Hematopoietic multipotent progenitor cell (in vitro differentiated cells): ENCODE data around the gene RPS2. TPM values are rescaled to one million over a fixed set of nuclear protein-coding genes. Genes with fewer than 3 reads are reported as not detected.
A peak's percentile ranks its signal among the peaks of the same experiment; 100 is the strongest.

Source experiments
- DNase-seq, 3 donors: peaks; one replicate each; pipeline ENCODE4 v3.0.0-alpha.2; 2011 to 2015; ENCODE audit warnings: low read depth in 2 of 3, low spot score in 2 of 3
- total RNA-seq: library from RNA; depleted of rRNA; stranded (reverse); fragments of >200 nt; gene quantifications from one replicate; pipeline ENCODE4 v1.2.3, GENCODE V29; 2012

RPS2 gene
- total RNA-seq, 1 donor = 14,735 TPM

DNA sequence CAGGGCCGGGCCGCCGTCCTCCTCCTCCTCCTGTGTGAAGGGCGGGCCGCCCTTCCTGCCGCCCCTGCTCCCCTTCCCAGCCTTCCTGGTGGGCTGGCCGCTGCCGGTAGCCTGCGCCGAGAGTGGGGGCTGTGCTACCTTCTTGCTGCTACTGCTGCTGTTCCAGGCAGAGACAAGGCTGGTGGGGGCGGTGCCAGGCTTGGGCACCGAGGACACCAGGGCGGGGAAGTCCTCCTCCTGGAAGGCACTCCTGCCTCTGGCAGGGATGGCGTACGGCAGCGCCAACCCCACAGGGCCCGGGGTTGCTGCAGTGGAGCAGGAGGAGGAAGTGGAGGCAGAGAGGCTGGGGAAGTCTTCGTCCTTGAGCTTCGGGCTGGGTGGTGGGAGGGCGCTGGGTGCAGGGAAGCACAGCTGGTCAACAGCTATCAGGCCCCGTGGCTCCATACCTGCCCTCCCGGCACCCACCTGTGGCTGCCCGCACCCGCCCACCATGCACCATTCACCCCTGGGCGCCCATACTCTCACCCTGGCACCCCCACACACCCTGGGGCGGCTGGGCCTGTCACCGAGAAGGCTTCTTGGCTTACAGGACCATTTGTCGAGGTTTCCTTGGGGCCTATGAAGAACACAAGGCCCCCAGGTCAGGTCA is 35.4 kb upstream of the RPS2 start:
- DNase-seq = no peak

DNA sequence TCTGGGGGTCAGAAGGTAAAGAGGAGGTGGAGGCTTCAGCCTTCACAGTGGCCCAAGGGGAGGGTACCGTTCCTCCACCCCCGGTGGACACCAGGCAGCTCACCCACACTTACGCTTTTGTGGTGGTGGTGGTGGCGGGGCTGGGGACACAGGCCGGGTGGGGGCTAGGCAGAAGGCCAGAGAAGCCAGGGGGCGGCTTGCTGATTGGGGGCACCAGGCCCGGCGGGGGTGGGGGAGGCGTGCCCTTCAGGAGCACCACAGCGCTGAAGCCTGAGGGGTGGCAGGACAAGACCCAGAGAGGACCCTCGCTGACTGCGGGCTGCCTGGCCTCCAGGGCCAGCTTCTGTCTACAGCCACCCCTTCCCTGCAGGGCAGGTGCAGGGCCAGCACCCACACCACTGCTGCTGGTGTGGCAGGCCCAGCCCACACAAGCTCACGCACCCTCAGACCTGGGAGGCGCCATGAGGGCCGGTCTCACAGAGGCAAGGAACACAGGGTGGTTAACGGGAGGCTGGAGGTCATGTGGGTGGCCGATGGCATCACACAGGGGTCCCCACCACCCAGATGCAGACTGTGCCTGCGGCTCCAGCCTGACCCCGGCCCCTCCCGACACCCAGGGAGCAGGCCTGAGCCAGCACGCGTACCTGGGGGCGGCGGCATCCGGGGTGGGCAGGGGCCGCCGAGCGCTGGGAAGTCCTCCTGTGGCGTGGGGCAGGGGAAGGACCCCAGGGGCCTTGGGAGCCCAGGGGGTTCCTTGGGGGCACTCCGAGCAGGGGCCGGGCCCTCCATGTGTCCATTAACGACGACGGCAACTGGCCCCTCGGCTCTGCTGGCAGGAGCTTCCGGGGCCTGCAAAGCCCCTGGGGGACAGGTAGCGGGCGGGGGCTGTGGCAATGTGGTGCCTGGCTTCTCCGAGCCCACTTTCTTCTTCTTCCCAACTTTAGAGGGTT is 34.5 kb upstream of the RPS2 start:
- DNase-seq = no peak

DNA sequence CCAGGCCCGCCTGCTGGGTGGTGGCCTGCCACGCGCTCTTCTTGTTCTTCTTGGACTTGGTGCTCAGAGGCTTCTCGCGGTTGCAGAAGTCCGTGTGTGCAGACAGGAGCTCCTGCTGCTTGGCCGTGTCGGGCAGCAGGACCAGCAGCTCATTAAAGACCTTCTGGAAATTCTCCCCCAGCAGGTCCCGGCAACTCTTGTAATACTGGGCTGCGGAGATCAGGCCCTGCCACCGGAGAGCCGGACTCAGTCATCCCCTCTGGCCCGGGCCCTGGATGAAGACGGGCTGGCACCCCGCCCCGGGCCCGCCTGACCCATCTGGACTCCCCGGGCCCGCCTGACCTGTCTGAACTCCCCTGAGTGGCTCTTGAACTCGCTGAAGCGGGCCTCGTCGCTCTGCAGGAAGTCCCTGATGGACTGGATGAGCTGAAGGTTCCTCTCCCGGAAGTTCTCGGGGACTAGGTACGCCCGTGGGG is 33.8 kb upstream of the RPS2 start:
- no peak for DNase-seq

DNA sequence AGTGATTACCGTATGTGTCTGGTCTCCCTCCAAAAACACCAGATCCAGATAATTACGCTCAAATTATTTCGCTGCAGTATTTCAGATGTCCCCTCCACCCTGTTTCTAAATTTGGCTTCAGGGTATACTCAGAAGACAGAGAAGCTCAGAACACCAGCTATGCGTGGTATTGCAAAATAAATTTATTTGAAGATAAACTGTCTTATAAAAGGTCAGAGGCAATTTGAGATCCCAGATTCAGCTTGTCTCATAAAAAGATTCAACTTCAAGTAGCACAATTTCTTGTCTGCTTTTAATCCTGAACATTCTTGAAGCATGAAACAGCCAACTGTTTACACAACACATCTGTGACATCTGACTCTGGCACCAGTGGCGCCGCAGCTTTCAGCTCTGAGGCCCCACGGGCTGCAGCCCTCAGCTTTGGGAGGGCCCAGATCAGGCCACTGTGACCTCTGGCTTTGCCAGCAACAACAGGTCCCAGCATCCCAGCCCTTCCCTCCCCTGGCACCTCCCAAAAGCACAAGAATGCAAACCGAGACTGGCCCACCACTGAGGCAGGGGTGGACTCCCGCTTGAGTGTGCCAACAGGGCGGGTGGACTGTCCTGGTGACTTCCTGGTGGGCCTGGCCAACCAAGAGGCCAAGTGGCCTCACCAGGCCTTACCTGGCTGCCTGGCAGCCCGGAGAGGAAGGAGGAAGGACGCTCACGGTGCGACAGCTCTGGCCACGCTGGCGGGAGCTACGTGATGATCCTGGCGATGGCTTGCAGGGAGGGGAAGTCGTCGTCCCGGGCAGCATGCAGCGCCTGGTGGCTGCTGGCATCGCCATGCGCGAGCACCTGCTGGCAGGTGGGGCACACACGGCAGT is 33.1 kb upstream of the RPS2 start:
- no peak for DNase-seq

DNA sequence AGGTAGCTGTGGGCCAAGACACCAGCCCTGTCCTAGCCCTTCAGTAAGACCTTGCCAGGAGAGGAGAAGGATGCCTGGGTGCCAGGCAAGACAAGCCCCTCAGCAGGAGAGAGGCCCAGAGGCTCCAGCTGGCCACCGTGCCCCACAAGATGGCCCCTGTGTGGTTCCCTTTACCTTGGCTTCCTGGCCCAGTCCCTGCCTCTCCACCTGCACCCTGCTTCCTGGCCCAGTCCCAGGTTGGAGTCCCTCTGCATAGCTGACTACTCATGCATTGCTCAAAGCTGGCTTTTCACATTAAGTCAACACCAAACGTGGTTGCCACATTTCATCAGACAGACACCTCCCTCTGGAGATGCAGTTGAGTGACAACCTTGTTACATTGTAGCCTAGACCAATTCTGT is 29.1 kb upstream of the RPS2 start:
- DNase-seq = no peak

DNA sequence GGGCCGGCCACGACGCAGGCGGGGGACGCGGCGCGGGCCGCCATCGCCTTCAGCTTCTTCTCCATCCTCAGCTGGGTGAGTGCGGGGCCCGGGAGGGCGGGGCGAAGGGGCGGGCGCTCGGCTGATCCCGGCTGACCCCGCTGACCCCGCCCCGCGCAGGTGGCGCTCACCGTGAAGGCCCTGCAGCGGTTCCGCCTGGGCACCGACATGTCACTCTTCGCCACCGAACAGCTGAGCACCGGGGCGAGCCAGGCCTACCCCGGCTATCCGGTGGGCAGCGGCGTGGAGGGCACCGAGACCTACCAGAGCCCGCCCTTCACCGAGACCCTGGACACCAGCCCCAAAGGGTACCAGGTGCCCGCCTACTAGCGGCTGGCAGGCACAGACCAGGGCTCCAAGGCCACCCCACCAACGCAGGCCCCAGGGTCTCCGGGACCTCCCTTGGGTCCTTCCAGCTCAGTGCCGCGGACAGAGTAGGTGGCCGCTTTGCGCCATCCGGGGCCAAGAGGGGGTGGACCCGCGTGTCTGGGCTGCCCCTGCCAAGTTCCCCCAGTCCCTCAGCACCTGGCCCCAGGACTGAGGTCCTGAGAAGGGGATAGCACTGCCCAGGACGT is 28.2 kb upstream of the RPS2 start:
- DNase-seq = no peak

DNA sequence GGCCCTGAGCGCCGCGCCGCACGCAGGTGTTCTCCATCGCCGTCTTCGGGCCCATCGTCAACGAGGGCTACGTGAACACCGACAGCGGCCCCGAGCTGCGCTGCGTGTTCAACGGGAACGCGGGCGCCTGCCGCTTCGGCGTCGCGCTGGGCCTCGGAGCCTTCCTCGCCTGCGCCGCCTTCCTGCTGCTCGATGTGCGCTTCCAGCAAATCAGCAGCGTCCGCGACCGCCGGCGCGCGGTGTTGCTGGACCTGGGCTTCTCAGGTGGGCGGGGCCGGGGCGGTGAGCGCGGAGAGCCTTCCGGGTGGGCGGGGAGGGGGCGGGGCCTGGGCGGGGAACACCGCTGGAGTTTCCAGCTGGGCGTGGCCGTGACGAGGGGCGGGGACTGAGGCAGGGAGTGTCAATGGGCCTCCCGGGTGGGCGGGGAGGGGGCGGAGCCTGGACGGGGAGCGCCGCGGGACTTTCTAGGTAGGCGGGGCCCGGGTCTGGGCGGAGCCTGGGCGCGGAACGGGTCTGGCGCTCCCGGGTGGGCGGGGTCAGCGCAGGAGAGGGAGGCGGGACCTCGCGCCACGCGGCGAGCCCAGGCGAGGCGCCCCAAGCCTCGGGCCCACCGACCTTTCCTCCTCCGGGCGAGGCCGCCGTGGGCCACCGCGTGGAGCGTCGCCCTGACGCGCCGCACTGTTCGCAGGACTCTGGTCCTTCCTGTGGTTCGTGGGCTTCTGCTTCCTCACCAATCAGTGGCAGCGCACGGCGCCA is 27.5 kb upstream of the RPS2 start:
- DNase-seq = peak; percentile 94 to 97 (median 96)

DNA sequence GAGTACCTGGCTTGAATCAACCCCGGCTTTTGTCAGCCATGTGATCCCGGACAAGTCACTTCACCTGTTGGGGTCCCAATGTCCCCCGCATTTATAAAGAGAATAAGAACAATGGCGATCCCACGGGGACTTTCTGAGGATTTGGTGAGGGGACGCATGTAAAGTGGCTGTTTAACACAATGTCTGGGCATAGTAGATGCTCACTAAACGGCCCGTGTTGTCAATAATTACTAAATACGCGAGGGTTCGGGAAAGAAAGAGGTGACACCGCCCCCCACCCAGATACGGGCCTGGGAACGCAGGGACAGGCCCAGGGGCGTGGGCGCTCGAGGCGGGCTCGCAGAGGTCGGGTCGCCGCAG is 26.9 kb upstream of the RPS2 start:
- no peak for DNase-seq

DNA sequence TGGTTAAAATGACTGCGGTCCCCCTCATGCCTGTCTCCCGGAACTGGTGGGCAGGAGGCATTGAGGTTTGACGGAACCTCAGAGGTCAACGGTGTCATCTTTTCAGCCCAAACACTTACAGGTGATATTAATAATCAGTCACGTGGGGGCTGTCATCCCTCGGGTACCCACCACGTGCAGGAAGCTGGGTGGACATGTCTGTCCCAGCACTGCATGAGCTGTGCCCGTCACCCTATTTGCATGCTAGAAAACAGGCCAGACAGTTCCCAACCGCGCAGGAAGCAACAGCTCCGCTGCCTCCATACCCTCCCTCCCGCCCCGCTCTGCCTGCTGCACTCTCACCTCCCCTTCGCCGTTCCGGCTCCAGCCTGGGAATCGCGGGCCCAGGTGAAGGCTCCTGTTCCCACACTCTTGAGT is 26.5 kb upstream of the RPS2 start:
- peak in 1 of 3 donors; percentile 32 for DNase-seq

DNA sequence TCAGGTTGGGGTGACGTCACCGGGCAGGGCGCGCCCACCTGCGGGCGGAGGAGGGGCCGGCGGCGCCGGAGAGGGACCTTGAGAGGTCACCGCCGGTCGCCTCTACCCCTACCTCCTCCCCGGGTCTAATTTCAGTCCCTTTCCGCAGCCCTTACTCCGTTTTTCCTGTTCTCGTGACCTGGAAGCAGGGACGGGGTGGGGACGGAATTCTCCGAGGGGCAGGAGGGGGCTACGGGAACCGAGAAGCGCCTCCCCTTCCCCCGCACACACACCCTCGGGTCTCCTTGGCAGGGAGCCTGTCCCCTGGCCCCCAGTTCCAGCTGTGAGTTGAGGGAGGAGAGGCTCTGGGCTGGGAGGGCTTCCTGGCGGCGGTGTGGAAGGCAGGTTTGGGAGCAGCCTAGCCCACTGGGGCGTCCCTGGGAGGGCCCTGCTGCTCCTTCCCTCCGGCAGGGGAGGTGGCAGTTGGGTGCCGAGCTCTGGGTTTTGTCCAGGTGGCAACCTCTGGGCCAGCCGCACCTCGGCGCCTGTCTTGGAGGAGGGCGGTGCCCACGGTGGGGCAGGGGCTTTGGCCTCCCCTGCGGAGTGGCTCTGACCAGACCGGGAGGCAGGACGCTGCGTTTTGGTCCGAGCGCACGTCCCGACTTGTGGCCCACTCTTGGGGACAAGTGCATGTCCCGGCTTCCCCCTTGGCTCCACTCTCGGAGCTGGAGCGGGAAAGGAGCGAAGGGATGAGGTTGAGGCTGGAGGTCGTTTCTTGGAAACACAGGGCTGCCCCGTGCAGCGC is 25.9 kb upstream of the RPS2 start:
- no peak for DNase-seq

DNA sequence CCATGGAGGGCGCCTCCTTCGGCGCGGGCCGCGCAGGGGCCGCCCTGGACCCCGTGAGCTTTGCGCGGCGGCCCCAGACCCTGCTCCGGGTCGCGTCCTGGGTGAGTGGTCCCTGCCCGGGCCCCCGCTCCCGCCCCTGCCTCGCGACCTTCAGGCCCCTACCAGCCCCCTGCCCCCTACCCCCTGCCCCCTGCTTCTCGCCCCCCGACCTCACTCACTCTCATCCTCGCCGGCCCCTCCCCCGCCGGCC is 25.4 kb upstream of the RPS2 start:
- DNase-seq = no peak

DNA sequence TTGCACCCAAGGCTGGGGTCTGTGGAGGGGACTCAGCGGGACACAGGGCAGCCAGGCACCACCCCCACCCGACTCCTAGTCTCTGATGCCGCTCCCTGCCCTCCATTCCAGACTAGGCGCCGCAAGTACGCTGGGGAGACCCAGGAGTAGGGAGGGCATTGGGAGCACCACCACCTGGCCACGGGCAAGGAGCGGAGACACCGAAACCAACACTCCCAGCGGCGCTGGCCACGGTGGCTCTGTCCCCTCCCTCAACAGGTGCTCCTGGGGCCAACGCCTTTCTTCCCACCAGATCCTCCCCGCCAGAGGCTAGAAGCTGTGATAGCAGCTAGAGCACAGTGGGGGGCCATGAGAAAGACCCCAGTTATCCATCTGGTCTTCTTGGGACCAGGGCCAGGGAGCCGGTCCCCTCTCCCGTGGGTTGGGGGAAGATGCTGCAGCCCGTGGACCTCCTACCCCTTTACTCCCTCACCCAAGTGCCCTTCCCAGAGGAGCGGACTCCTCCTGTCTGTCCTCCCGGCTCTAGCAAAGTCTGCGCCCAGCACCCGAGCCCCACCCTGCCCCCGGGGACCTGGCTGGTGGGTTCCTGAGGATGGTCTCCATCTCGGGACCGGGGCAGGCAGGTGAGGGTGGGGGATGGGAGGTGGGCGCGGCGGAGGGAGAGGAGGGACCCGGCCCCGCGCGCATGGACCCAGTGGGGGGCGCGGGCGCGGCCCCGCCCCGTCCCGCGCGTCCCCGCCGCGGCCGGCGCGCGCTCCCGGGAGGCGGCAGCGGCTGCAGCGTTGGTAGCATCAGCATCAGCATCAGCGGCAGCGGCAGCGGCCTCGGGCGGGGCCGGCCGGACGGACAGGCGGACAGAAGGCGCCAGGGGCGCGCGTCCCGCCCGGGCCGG is 24.8 kb upstream of the RPS2 start, which contains the start of gene SYNGR3:
SYNGR3 (plus strand) TSS at position 762 of the 892 bp plus-strand sequence. CDS start 133 bp downstream, outside the sequence.
- no peak for DNase-seq

DNA sequence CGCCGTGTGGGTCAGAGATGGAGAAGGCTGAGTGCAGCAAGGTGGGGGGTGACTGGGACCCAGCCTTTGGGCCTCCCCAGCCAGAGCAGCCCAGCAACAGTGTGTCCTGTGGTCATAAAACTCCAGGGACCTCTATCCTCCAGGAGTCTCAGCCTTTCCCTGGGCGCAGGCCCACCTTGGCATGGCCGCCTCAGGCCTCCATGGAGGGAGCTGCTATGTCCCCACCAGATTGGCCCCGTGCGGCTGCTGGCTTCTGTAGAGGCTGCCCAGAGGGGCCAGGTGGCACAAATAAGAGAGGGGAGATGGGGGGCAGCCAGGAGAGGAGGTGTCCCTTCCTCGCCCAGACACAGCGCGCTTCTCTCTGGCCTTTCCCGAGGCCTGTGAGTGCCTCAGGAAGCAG is 22.6 kb upstream of the RPS2 start:
- DNase-seq = no peak

DNA sequence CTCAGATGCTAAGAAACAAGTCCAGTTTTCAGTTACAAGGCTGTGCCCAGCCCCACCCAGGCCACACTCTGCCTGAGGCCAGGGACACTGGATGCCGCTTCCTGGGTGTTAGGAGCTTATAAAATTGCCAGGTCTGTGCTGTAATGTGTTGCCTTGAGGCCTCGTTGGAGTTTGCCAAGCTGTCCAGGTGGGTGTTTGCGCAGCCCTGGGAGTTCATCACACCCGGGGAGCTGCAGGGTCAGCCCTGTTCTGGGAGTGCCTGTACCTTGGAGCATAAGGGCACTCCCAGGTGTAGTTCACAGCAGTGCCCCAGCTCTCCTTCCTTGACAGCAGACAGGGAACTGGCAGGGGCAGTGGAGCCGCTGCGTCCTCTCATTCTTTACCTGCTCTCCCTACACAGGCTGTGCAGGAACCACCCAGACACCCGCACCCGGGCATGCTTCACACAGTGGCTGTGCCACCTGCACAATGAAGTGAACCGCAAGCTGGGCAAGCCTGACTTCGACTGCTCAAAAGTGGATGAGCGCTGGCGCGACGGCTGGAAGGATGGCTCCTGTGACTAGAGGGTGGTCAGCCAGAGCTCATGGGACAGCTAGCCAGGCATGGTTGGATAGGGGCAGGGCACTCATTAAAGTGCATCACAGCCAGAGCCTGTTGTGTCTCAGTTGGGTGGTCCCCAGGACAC is 21.0 kb upstream of the RPS2 start:
- DNase-seq = no peak

DNA sequence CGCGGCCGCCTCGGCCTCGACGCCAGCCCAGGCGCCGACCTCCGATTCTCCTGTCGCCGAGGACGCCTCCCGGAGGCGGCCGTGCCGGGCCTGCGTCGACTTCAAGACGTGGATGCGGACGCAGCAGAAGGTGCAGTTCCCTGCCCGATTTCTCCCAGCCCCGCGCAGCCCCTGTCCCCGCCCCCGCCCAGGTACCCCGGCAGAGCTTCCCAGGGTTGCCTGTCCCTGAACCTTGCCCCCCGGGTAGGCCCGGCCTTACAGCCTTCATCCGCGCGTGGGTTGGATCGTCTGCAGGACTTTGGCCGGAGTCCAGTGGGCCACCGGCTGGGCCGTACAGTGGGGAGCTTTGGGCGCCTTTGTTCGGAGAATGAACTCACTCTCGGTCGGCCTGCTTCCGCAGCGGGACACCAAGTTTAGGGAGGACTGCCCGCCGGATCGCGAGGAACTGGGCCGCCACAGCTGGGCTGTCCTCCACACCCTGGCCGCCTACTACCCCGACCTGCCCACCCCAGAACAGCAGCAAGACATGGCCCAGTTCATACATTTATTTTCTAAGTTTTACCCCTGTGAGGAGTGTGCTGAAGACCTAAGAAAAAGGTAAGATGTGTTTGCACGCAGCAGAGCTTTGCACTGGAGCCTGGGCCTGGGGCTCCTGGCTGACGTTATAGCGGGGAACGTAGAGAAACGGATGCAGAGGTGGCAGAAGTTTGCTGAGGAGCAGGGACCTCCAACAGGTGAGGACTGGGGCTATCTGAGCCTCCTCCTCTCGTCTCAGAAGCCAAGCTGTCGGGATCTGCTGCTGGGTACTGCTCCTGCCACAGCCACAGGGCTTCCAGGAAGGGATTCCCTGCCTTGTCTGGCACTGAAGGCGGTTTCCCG is 20.0 kb upstream of the RPS2 start:
- no peak for DNase-seq

DNA sequence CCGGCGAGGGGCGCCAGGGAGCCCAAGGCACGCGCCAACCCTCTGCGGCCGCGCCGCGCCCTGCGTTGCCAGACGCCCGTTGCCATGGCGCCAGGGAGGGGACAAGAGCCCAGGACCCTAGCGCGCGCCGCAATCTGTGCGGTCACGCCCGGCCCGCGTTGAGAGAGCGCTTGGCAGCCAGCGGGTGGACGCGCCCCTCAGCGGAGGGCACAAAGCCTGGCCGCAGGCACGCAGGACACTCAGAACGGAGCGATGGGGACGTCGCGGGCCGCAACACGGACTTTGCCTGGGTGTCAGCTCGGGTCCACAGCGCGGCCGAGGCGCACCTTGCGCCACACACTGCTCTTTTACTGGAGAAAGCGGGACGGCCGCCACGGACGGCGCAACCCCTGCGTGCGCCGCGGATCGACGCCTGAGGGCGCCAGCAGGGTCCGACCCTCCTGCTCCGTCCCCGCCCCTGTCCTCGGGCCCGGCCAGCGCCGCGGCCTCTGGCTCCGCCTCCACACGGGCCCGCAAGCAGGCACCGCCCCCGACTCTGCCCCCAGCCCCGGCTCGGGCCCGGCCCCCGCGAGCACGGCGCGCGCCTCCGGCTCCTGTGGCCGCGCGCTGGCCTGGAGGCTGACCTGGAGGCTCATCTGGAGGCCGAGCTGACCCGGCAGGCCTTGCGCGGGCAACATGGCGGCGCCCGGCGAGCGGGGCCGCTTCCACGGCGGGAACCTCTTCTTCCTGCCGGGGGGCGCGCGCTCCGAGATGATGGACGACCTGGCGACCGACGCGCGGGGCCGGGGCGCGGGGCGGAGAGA is 19.1 kb upstream of the RPS2 start, which contains the start of gene GFER:
GFER (plus strand) TSS at position 650 of the 803 bp plus-strand sequence; CDS start at position 676, 26 bp downstream.
- DNase-seq = peak in 2 of 3 donors; percentile 73 to 80
